ENCODE measurements around the gene ST8SIA5. TPM values are rescaled to one million over a fixed set of nuclear protein-coding genes. Genes with fewer than 3 reads are reported as not detected.

The ST8SIA5 gene
- polyA plus RNA-seq, 3 donors, result not detected

DNA sequence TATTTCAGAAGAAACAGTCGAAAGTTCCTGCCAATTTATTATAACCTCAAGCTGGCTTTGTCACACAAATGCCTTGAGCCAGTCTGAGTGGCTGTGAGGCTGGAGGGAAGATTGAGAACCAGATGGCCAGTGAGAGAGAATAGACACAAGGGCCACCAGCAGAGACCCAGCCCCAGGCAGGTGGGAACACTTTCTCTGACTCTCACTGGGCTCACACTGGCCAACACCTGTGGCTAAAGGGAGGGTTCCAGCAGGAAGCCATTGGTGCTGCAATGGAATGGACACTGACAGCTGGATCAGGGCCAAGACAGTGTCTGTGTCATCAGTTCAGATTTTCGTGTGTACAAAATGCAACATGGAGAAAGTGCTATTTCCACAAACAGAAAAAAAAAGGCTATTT is 129.7 kb downstream of the ST8SIA5 start:
- Histone ChIP-seq H2AFZ (ENCODE audit: insufficient read depth, low read depth, low read length, poor library complexity, severe bottlenecking) (no peak overlapping the region), H3K4me1 (ENCODE audit: control insufficient read depth in 1 of 2, insufficient read depth in 2 of 2, low read length in 2 of 2) (peaks cover 6% of the 10 kb centered on the region in 2 donors), H3K79me2 (ENCODE audit: insufficient read depth, low read length) (no peaks in the 10 kb centered on the region), H4K20me1 (ENCODE audit: insufficient read depth, low read length) (no peaks in the 10 kb centered on the region), H3K36me3 (replicated peaks in 1 of 2; ENCODE audit: control insufficient read depth in 1 of 2, insufficient read depth in 2 of 2, low read length in 2 of 2) (no peaks in the 10 kb centered on the region), H3K4me2 (replicated peaks; ENCODE audit: extremely low read depth, low read length, poor library complexity, severe bottlenecking) (no peak overlapping the region), H3K4me3 (replicated peaks in 1 of 3; ENCODE audit: low read depth in 2 of 3, low read length in 3 of 3) (no peak overlapping the region), H3K27ac (ENCODE audit: low read depth in 1 of 2, low read length in 2 of 2) (no peak overlapping the region), H3K27me3 (ENCODE audit: control insufficient read depth in 2 of 2, insufficient read depth in 2 of 2, low read length in 2 of 2) (no peaks in the 10 kb centered on the region), H3K9me3 (replicated peaks in 1 of 2; ENCODE audit: control insufficient read depth in 1 of 2, insufficient read depth in 1 of 2, low read length in 2 of 2) (no peaks in the 10 kb centered on the region), H3K9ac (ENCODE audit: insufficient read depth, low read length, poor library complexity, severe bottlenecking) (no peak overlapping the region)
- peaks cover 4% of the 10 kb centered on the region for H3K4me1 Mint-ChIP-seq
- TF ChIP-seq, protein P1, sequence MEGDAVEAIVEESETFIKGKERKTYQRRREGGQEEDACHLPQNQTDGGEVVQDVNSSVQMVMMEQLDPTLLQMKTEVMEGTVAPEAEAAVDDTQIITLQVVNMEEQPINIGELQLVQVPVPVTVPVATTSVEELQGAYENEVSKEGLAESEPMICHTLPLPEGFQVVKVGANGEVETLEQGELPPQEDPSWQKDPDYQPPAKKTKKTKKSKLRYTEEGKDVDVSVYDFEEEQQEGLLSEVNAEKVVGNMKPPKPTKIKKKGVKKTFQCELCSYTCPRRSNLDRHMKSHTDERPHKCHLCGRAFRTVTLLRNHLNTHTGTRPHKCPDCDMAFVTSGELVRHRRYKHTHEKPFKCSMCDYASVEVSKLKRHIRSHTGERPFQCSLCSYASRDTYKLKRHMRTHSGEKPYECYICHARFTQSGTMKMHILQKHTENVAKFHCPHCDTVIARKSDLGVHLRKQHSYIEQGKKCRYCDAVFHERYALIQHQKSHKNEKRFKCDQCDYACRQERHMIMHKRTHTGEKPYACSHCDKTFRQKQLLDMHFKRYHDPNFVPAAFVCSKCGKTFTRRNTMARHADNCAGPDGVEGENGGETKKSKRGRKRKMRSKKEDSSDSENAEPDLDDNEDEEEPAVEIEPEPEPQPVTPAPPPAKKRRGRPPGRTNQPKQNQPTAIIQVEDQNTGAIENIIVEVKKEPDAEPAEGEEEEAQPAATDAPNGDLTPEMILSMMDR (IDR thresholded peaks at IDR 0.05), result no peak
- H3K27ac Mint-ChIP-seq, result no peak overlapping the region
- intact Hi-C loops (cut with micrococcal nuclease), result no loop called here
- H3K4me3 Mint-ChIP-seq, result no peak overlapping the region
- WGBS (ENCODE audit: insufficient coverage), result no CpG with 5 or more reads among the region's 2 CpGs
- H3K9me3 Mint-ChIP-seq, result peaks cover 0 to 9% (median 4%) of the 10 kb centered on the region in 7 donors
- DNase-seq, result no peak
- peaks cover 0 to 4% (median 3%) of the 10 kb centered on the region in 3 donors for H3K27me3 Mint-ChIP-seq (ENCODE audit: low read depth in 3 of 3)
- no peaks in the 10 kb centered on the region for H3K36me3 Mint-ChIP-seq

DNA sequence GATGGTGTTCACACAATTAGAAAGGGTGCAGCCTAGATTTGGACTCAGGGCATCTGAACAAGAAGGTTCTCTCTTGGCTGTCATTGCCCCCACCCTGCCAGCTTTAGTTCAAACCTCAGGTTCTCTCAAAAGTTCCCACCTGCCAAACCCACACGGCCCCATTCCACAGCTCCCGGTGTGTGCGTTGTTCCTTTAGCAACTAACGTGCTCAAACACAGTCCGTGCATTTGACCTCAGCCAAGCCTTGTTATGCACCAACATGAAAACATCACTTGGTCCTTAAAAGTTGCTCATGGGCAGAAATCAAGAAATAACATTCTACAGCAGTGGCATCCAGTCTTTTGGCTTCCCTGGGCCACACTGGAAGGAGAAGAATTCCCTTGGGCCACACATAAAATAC is 131.8 kb downstream of the ST8SIA5 start:
- peaks cover 6% of the 10 kb centered on the region in 2 donors for H3K4me1 ChIP-seq (ENCODE audit: control insufficient read depth in 1 of 2, insufficient read depth in 2 of 2, low read length in 2 of 2)
- TF ChIP-seq, protein P1 (IDR thresholded peaks at IDR 0.05), result no peak
- no peaks in the 10 kb centered on the region for H3K36me3 ChIP-seq (replicated peaks in 1 of 2; ENCODE audit: control insufficient read depth in 1 of 2, insufficient read depth in 2 of 2, low read length in 2 of 2)
- peaks cover 0 to 2% (median 0%) of the 10 kb centered on the region in 7 donors for H3K9me3 Mint-ChIP-seq
- DNase-seq, result no peak
- H3K36me3 Mint-ChIP-seq, result no peaks in the 10 kb centered on the region
- no peaks in the 10 kb centered on the region for H3K79me2 ChIP-seq (ENCODE audit: insufficient read depth, low read length)
- no peak overlapping the region for H3K4me3 ChIP-seq (replicated peaks in 1 of 3; ENCODE audit: low read depth in 2 of 3, low read length in 3 of 3)
- WGBS (ENCODE audit: insufficient coverage), result 98% methylated on average over 5 of the region's 5 CpGs
- H3K9me3 ChIP-seq (replicated peaks in 1 of 2; ENCODE audit: control insufficient read depth in 1 of 2, insufficient read depth in 1 of 2, low read length in 2 of 2), result no peaks in the 10 kb centered on the region
- no peak overlapping the region for H3K27ac Mint-ChIP-seq
- H3K4me2 ChIP-seq (replicated peaks; ENCODE audit: extremely low read depth, low read length, poor library complexity, severe bottlenecking), result no peak overlapping the region
- intact Hi-C loops (cut with micrococcal nuclease), result no loop called here
- peaks cover 0 to 4% (median 3%) of the 10 kb centered on the region in 3 donors for H3K27me3 Mint-ChIP-seq (ENCODE audit: low read depth in 3 of 3)
- no peaks in the 10 kb centered on the region for H4K20me1 ChIP-seq (ENCODE audit: insufficient read depth, low read length)
- peaks cover 4% of the 10 kb centered on the region for H3K4me1 Mint-ChIP-seq
- no peak overlapping the region for H3K27ac ChIP-seq (ENCODE audit: low read depth in 1 of 2, low read length in 2 of 2)
- H2AFZ ChIP-seq (ENCODE audit: insufficient read depth, low read depth, low read length, poor library complexity, severe bottlenecking), result no peak overlapping the region
- no peaks in the 10 kb centered on the region for H3K27me3 ChIP-seq (ENCODE audit: control insufficient read depth in 2 of 2, insufficient read depth in 2 of 2, low read length in 2 of 2)
- no peak overlapping the region for H3K9ac ChIP-seq (ENCODE audit: insufficient read depth, low read length, poor library complexity, severe bottlenecking)
- no peak overlapping the region for H3K4me3 Mint-ChIP-seq

Measured in CD14-positive monocyte (primary cell).